NCI-H1417 (cell line): ENCODE measurements around the gene RMND5B.
"Not testable (repeated sequence)": the region's sequence is repeated elsewhere in the genome, so short reads cannot be mapped to it uniquely, and the experiment has no call there.

Experiments
- DNase-seq, 3 experiments: peaks; one replicate each; lab custom pipeline; 2025; lab: John Stamatoyannopoulos, UW

RMND5B gene

DNA sequence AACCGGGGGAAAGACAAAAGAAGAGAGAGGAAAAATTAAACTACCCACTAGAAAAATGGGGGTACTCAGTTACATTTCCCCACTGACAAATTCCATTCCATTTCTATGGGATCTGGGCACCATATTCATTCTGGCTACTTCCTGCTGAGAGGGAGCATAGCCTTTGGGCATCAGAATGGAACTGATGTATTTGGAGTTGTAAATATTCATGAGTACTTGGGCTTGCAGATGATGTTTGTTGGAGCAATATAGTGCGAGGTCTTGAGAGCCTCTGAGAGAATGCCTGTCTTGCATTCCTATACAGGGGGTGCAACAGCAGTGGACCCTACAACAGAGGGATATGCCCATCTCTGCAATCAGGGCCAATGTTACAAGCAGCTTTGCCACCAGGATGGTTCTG is 39.6 kb downstream of the RMND5B start:
- no peak for DNase-seq

DNA sequence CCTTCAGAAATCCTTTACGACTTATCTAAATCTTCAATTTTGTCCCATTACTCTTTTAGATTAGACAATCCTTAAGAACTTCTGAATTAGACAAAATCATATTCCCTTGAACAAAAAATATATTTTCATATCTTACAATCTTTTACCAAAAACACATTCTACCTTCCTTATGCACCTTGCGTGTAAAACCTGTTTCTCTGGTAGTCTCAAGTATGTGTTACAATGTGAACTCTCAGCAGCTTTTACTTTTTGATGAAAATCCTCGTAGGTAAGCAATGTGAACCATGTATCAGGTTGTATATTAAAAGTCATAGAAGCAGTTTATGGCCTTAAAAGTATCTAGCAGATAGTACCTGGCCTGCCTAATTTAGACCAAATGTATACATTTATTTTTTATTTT is 43.6 kb downstream of the RMND5B start:
- no peak for DNase-seq

- DNase-seq, result no peak
Measured at GRCh38 chr5:178176791-178177190, 46.0 kb downstream of the RMND5B start.

DNA sequence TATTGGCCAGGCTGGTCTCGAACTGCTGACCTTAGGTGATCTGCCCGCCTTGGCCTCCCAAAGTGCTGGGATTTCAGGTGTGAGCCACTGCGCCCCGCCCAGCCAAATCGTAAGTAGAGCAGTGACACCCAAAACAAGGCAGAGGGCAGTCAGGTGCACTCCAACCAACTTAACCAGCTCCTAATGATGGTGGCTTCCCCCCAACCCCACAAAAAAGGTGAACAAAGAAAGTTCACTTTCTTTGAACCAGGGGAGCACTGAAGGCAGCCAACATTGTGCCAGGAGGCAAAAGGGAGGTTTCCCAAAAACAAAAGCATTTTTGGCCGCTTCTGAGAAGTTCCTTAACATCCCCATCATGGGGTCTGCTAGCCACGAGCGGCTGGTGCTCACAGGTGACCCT is 46.8 kb downstream of the RMND5B start:
- no peak for DNase-seq

DNA sequence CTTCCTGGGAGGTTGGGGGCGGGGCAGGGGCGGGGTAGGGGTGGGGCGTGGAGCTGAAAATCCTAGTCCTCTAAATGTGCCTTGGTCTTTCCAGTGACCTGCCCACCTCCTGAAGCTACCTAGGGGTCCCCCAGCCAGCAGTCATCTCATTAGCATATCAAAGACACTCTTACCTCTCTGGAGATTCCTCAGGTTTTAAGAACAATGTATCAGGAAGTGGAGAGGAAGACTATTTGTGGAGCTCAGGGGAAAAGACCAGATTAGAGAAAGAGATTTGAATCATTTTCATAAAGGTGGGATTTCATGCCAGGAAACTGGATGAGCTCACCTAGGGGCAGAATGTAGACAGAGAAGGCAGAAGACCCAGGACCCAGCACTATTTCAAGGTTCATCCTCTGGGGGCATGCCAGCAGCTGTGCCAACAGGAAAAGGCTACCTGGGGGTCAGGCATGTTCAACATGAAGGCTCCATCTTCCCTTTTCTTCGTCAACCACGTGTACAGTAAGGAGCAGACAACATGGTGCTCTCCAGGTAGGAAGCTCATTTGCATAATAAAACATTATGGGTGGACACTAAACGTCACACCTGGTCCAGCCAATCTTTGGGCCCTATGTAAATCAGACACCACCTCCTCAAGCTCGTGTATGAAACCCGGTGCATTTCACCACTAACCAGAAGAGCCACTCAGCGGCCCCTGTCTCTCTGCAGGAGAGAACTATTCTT is 49.5 kb downstream of the RMND5B start:
- DNase-seq, result no peak

GRCh38 chr5:178182158-178182876 is 51.5 kb downstream of the RMND5B start:
- no peak for DNase-seq

GRCh38 chr5:178186427-178186826 is 55.6 kb downstream of the RMND5B start:
- no peak for DNase-seq

DNA sequence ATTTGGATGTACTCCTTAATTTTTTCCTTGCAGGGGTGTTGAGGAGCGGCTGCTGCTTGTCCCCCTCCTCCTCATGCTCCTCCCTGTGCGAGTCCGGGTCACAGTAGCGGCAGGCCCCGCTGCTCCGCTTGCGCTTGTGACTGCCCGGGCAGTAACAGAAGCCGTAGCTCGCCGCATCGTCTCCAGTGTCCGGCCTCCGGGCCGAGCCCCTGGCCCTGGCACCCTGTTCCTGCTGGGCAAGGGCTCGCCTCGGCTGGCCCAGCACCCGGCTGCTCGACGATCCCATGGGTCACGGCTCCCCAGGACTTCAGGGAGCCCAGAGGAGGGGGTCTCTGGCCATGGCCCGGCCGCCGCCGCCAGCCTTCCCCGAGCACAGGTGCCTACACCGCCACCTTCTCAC is 56.2 kb downstream of the RMND5B start, which contains the start of gene GMCL2:
Gene GMCL2, minus strand, starts transcription at position 358 of the 400 bp plus-strand sequence. Its CDS starts 72 bp downstream, at position 286.
- no peak for DNase-seq

- no peak for DNase-seq
Measured at GRCh38 chr5:178189433-178189832, 58.6 kb downstream of the RMND5B start.

GRCh38 chr5:178191661-178192060 is 60.8 kb downstream of the RMND5B start:
- no peak for DNase-seq

DNA sequence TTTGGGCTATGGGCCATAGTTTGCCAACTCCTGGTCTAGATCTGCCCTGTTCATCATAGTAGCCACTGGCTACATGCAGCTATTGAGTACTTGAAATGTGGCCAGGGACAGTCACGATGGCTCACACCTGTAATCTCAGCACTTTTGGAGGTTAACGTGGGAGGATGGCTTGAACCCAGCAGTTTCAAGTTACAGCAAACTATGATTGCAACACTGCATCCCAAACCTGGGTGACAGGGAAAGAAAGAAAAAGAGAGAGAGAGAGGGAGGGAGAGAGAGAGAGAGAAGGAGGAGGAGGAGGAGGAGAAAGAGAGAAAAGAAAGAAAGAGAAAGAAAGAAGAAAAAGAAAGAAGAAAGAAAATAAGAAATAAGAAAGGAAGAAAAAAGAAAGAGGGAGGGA is 61.4 kb downstream of the RMND5B start:
- DNase-seq, result no peak

GRCh38 chr5:178192787-178193186 is 62.0 kb downstream of the RMND5B start:
- no peak for DNase-seq

DNA sequence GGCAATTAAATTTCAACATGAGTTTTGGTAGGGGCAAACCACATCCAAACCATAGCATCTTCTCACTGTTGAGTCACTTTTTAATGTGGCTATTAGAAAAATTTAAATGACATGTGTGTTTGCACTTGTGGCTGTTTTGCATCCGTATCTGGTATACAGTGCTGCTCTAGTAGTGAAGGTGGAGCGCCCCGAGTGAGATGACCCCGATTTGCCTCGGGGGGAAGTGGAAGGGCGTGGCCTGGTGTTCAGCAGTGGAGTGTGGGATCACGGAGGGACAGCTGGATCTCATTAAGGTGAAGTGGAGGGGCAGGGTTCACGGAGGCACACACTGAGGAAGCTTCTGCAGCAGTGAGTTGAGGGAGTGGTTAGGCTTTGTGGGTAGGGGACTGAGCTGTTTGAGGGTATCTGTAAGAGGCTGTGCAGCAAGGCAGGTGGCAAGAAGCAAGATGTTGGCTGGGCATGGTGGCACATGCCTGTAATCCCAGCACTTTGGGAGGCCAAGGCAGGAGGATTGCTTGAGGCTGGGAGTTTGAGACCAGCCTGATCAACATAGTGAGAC is 62.5 kb downstream of the RMND5B start:
- DNase-seq, result no peak

DNA sequence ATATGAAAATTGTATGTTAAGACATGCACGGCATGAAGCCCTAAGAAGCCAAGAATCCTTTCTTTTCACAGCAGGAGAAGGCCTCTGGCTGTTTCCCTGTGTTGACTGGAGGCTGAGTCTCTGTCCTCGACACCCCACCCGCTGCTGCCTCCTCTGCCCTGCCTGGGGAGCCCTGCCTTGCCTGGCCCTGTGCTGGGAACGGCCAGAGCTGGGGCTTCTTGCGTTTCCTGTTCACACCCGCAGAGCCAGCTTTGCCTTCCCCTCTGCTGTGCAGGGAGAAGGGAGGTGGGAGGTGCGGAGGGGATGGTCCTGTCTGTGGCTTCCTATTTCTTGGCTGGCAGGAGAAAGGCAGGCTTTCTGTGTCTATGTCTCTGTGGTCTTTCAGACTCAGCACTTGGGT is 63.2 kb downstream of the RMND5B start:
- no peak for DNase-seq

GRCh38 chr5:178196281-178196812 is 65.5 kb downstream of the RMND5B start:
- DNase-seq, result no peak

GRCh38 chr5:178196986-178197385 is 66.2 kb downstream of the RMND5B start:
- no peak for DNase-seq

DNA sequence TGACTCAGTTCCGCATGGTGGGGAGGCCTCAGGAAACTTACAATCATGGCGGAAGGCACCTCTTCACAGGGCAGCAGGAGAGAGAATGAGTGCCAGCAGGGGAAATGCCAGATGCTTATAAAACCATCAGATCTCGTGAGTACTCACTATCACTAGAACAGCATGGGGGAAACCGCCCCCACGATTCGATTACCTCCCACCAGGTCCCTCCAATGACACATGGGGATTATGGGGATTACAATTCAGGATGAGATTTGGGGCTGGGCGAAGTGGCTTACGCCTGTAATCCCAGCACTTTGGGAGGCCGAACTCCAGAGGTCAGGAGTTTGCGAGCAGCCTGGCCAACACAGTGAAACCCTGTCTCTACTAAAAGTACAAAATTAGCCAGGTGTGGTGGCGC is 67.3 kb downstream of the RMND5B start:
- not testable (repeated sequence) for DNase-seq

GRCh38 chr5:178198706-178199105 is 67.9 kb downstream of the RMND5B start:
- DNase-seq, result no peak

DNA sequence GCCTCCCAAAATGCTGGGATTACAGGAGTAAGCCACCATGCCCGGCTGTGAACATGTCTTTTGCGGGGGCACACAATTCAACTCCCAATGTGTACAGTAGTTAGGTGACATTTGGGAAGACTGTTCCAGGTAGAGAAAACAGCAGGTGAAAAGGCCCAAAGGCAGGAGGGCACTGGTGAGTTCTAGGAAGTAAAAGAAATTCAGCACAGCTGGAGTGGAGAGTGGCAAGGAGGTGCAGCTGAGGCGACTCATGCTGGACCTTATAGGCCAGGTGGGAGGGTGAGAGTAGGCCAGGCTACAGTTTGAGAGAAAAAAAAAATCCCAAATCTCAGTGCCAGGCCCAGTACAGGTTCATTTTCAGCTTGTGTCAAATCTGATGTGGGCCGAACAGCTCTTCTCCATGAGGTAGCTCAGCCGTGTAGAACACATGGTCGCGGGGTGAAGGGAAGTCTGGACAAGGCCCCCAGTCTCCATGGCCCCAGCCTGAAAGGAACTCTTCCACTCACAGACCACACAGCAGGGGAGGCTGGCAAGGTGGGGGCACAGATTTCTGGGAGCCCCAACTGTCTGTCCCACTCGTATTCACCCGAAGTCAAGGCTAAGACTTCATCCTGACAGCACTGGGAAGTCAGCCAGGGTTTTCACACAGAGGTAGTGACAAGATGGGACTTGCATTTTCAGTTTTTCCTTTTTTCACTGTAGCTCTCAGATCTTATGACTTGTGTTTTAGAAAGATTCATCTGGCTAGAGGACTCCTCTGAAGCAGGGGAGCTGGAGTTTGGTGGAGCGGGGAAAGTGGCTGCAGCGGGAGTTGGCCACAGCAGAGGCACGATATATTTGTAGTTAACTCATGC is 69.0 kb downstream of the RMND5B start:
- no peak for DNase-seq
